RWPE2 (cell line): ENCODE results near the gene PINLYP.
"Not testable (repeated sequence)": the region's sequence is repeated elsewhere in the genome, so short reads cannot be mapped to it uniquely, and the experiment has no call there.

Source experiments
- ATAC-seq: fragments of 200-7000 bp; cut with Tn5 transposase; 3 replicates; pipeline ENCODE4 v1.9.1; 2021; ENCODE audit warnings: low read depth
- DNase-seq: peaks from one replicate; pipeline ENCODE4 v3.0.0-alpha.2; 2020; ENCODE audit warnings: low spot score
- H3K27ac ChIP-seq: fragments of 450-650 bp; 2 replicates; pipeline ENCODE4 v1.5.1; 2017; ENCODE audit warnings: mild to moderate bottlenecking; ENCODE audit not compliant: poor library complexity, severe bottlenecking
- H3K27me3 ChIP-seq: fragments of 250-450 bp; sonication (Bioruptor Pico); 2 replicates; pipeline ENCODE4 v1.5.1; 2021; ENCODE audit warnings: mild to moderate bottlenecking, moderate library complexity; ENCODE audit not compliant: insufficient read depth, poor library complexity, severe bottlenecking
- H3K36me3 ChIP-seq: fragments of 250-450 bp; sonication (Bioruptor Pico); 2 replicates; pipeline ENCODE4 v1.5.1; 2020; ENCODE audit warnings: low read depth, mild to moderate bottlenecking, moderate library complexity
- H3K4me1 ChIP-seq: fragments of 250-450 bp; sonication (Bioruptor Pico); 2 replicates; pipeline ENCODE4 v1.5.1; 2021; ENCODE audit warnings: mild to moderate bottlenecking, moderate library complexity; ENCODE audit not compliant: insufficient read depth, poor library complexity, severe bottlenecking
- H3K4me3 ChIP-seq: fragments of 250-450 bp; sonication (Bioruptor Pico); 2 replicates; pipeline ENCODE4 v1.5.1; 2021; ENCODE audit warnings: mild to moderate bottlenecking, moderate library complexity; ENCODE audit not compliant: severe bottlenecking
- H3K9me3 ChIP-seq: fragments of 250-450 bp; sonication (Bioruptor Pico); 2 replicates; pipeline ENCODE4 v1.5.1; 2021; ENCODE audit warnings: mild to moderate bottlenecking, moderate library complexity; ENCODE audit not compliant: severe bottlenecking
- CTCF ChIP-seq: fragments of 450-650 bp; IDR thresholded peaks from one replicate; pipeline ENCODE4 v1.5.1; 2017; ENCODE audit warnings: mild to moderate bottlenecking, moderate library complexity; ENCODE audit not compliant: poor library complexity, severe bottlenecking

PINLYP gene

GRCh38 chr19:43597876-43598275, 22.3 kb downstream of the PINLYP start:
- peaks cover 18% of the 10 kb centered on the region for H3K36me3 ChIP-seq
- H3K4me3 ChIP-seq, result no peak overlapping the region
- DNase-seq (no peak), ATAC-seq (no peak)
- H3K4me1 ChIP-seq, result no peaks in the 10 kb centered on the region
- no peaks in the 10 kb centered on the region for H3K27me3 ChIP-seq
- TF ChIP-seq CTCF, result no peak
- H3K9me3 ChIP-seq, result no peaks in the 10 kb centered on the region
- H3K27ac ChIP-seq, result no peak overlapping the region

GRCh38 chr19:43598445-43599240, 23.0 kb downstream of the PINLYP start:
- no peaks in the 10 kb centered on the region for H3K9me3 ChIP-seq
- H3K36me3 ChIP-seq, result peaks cover 11% of the 10 kb centered on the region
- ATAC-seq (no peak), DNase-seq (no peak)
- H3K27me3 ChIP-seq, result no peaks in the 10 kb centered on the region
- TF ChIP-seq CTCF, result no peak
- H3K4me1 ChIP-seq, result no peaks in the 10 kb centered on the region
- H3K4me3 ChIP-seq, result no peak overlapping the region
- no peak overlapping the region for H3K27ac ChIP-seq

- H3K4me3 ChIP-seq, result no peak overlapping the region
- no peaks in the 10 kb centered on the region for H3K4me1 ChIP-seq
- TF ChIP-seq CTCF, result peak; percentile 6
- DNase-seq (no peak), ATAC-seq (no peak)
- H3K27me3 ChIP-seq, result no peaks in the 10 kb centered on the region
- no peaks in the 10 kb centered on the region for H3K9me3 ChIP-seq
- no peaks in the 10 kb centered on the region; the same call in 1 of the 2 replicates for H3K36me3 ChIP-seq
- H3K27ac ChIP-seq, result no peak overlapping the region
These were observed 24.2 kb downstream of the PINLYP start for GRCh38 chr19:43599635-43600295.

- H3K27me3 ChIP-seq, ATAC-seq, H3K36me3 ChIP-seq, H3K27ac ChIP-seq, H3K9me3 ChIP-seq, DNase-seq, H3K4me3 ChIP-seq, H3K4me1 ChIP-seq: not testable (repeated sequence)
These were observed 24.7 kb downstream of the PINLYP start for GRCh38 chr19:43600326-43600725.

DNA sequence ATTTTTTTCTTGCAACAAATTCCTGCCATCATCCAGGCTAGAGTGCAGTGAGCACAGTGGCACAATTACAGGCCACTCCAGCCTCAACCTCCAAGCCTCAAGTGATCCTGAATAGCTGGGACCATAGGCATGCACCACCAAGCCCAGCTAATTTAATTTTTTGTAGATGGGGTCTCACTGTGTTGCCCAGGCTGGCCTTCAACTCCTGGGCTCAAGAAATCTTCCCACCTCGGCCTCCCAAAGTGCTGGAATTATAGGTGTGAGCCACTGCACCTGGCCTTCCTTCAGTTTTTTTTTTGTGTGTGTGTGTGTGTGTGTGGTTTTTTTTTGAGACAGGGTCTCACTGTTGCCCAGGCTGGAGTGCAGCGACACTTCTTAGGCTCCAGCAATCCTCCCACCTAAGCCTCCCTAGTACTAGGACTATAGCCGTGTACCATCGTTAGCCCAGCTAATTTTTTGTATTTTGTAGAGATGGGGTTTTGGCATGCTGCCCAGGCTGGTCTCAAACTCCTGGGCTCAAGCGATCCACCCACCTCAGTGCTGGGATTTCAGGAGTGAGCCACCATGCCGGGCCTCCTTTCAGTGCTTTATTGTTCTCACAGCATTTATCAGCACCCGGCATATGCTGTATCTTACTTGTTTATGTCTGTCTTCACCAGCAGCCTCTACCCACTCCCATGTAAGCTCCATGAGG, 30.4 kb downstream of the PINLYP start:
- no peaks in the 10 kb centered on the region for H3K9me3 ChIP-seq
- peaks cover 9% of the 10 kb centered on the region for H3K4me1 ChIP-seq
- no peaks in the 10 kb centered on the region for H3K27me3 ChIP-seq
- DNase-seq, result no peak
- ATAC-seq, result no peak
- no peak for TF ChIP-seq CTCF
- H3K36me3 ChIP-seq, result no peaks in the 10 kb centered on the region; the same call in 1 of the 2 replicates
- no peak overlapping the region for H3K4me3 ChIP-seq
- peak overlapping the region; percentile 39 for H3K27ac ChIP-seq
